ENCODE measurements around the gene FAM227B. TPM values are rescaled to one million over a fixed set of nuclear protein-coding genes. Genes with fewer than 3 reads are reported as not detected.

FAM227B gene
- total RNA-seq, 1 experiment from 2014 or later, result 2.3 TPM

GRCh38 chr15:49570174-49570573, 50.4 kb downstream of the FAM227B start:
- ChIA-PET CTCF (no interaction called here), POLR2A (no interaction called here)
- no peak overlapping the region for H3K27ac Mint-ChIP-seq (ENCODE audit: unreplicated experiment)
- H3K27me3 Mint-ChIP-seq (ENCODE audit: insufficient read depth, unreplicated experiment), result peaks cover 2% of the 10 kb centered on the region
- H3K4me1 Mint-ChIP-seq (ENCODE audit: low read depth, unreplicated experiment), result no peaks in the 10 kb centered on the region
- H3K9me3 Mint-ChIP-seq (ENCODE audit: unreplicated experiment), result no peaks in the 10 kb centered on the region
- H3K36me3 ChIP-seq (ENCODE audit: control insufficient read depth, insufficient read depth, low read length), result no peaks in the 10 kb centered on the region
- H3K4me1 ChIP-seq, result no peaks in the 10 kb centered on the region
- H3K36me3 Mint-ChIP-seq (ENCODE audit: insufficient read depth, unreplicated experiment), result no peaks in the 10 kb centered on the region
- no peaks in the 10 kb centered on the region for H3K27me3 ChIP-seq (replicated peaks; ENCODE audit: control insufficient read depth, insufficient read depth, low read length)
- no peak for TF ChIP-seq CTCF (IDR thresholded peaks at IDR 0.05; ENCODE audit: insufficient read depth in 1 of 2, low read depth in 1 of 2, low read length in 1 of 2, severe bottlenecking in 1 of 2, unreplicated experiment in 1 of 2)
- no peak overlapping the region for H3K4me3 ChIP-seq (ENCODE audit: low read depth, low read length)
- no peak for DNase-seq
- intact Hi-C loops (cut with micrococcal nuclease; ENCODE audit: unreplicated experiment), result no loop called here
- no peaks in the 10 kb centered on the region for H3K9me3 ChIP-seq
- no peak overlapping the region for H3K4me3 Mint-ChIP-seq (ENCODE audit: unreplicated experiment)
- no TSS peak for BruUV-seq (replicated peaks)

GRCh38 chr15:49560045-49560444, 60.6 kb downstream of the FAM227B start:
- POLR2A ChIA-PET, result no interaction called here
- Mint-ChIP-seq H3K9me3 (ENCODE audit: unreplicated experiment) (peaks cover 42% of the 10 kb centered on the region), H3K27ac (ENCODE audit: unreplicated experiment) (no peak overlapping the region), H3K27me3 (ENCODE audit: insufficient read depth, unreplicated experiment) (no peaks in the 10 kb centered on the region), H3K4me3 (ENCODE audit: unreplicated experiment) (no peak overlapping the region), H3K36me3 (ENCODE audit: insufficient read depth, unreplicated experiment) (no peaks in the 10 kb centered on the region), H3K4me1 (ENCODE audit: low read depth, unreplicated experiment) (no peaks in the 10 kb centered on the region)
- CTCF ChIA-PET, result no interaction called here
- Histone ChIP-seq H3K27me3 (replicated peaks; ENCODE audit: control insufficient read depth, insufficient read depth, low read length) (no peaks in the 10 kb centered on the region), H3K4me1 (no peaks in the 10 kb centered on the region), H3K36me3 (ENCODE audit: control insufficient read depth, insufficient read depth, low read length) (no peaks in the 10 kb centered on the region), H3K4me3 (ENCODE audit: low read depth, low read length) (no peak overlapping the region), H3K9me3 (peaks cover 3% of the 10 kb centered on the region; the same call in 1 of the 2 replicates)
- TF ChIP-seq CTCF (IDR thresholded peaks at IDR 0.05; ENCODE audit: insufficient read depth in 1 of 2, low read depth in 1 of 2, low read length in 1 of 2, severe bottlenecking in 1 of 2, unreplicated experiment in 1 of 2), result no peak
- intact Hi-C loops (cut with micrococcal nuclease; ENCODE audit: unreplicated experiment), result no loop called here
- BruUV-seq (replicated peaks), result no TSS peak
- DNase-seq, result no peak

GRCh38 chr15:49558929-49559328, 61.7 kb downstream of the FAM227B start:
- no peaks in the 10 kb centered on the region for H3K36me3 ChIP-seq (ENCODE audit: control insufficient read depth, insufficient read depth, low read length)
- BruUV-seq (replicated peaks), result no TSS peak
- no peaks in the 10 kb centered on the region for H3K4me1 ChIP-seq
- TF ChIP-seq CTCF (IDR thresholded peaks at IDR 0.05; ENCODE audit: insufficient read depth in 1 of 2, low read depth in 1 of 2, low read length in 1 of 2, severe bottlenecking in 1 of 2, unreplicated experiment in 1 of 2), result no peak
- no peak overlapping the region for H3K4me3 ChIP-seq (ENCODE audit: low read depth, low read length)
- Mint-ChIP-seq H3K4me1 (ENCODE audit: low read depth, unreplicated experiment) (no peaks in the 10 kb centered on the region), H3K27ac (ENCODE audit: unreplicated experiment) (no peak overlapping the region), H3K27me3 (ENCODE audit: insufficient read depth, unreplicated experiment) (no peaks in the 10 kb centered on the region), H3K36me3 (ENCODE audit: insufficient read depth, unreplicated experiment) (no peaks in the 10 kb centered on the region), H3K4me3 (ENCODE audit: unreplicated experiment) (no peak overlapping the region), H3K9me3 (ENCODE audit: unreplicated experiment) (peaks cover 37% of the 10 kb centered on the region)
- H3K9me3 ChIP-seq, result peaks cover 3% of the 10 kb centered on the region; the same call in 1 of the 2 replicates
- ChIA-PET CTCF (no interaction called here), POLR2A (no interaction called here)
- no peak for DNase-seq
- H3K27me3 ChIP-seq (replicated peaks; ENCODE audit: control insufficient read depth, insufficient read depth, low read length), result no peaks in the 10 kb centered on the region
- intact Hi-C loops (cut with micrococcal nuclease; ENCODE audit: unreplicated experiment), result no loop called here

Data from Caco-2 (cell line).